ENCODE data around the gene COX5A. TPM values are rescaled to one million over a fixed set of nuclear protein-coding genes. Genes with fewer than 3 reads are reported as not detected.

The COX5A gene
- total and polyA plus RNA-seq, 2 of the 13 experiments (the other 11 are each of a cell fraction or from before 2014, with no cell fraction given), result 158 to 218 TPM

DNA sequence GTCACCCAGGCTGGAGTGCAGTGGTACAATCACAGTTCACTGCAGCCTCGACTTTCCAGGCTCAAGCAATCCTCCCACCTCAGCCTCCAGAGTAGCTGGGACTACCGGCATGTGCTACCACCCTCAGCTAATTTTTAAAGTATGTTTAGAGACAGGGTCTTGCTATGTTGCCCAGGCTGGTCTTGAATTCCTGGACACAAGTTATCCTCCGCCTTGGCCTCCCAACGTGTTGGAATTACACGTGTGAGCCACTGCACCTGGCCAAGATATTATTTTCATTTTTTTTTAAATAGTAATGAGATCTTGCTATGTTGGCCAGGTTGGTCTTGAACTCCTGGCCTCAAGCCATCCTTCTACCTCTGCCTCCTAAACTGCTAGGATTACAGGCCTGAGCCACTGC is 52.4 kb downstream of the COX5A start:
- in situ Hi-C loops (cut with HindIII; ENCODE audit: extremely low pct_ligation_motif_present, low pct_unique_long_range_greater_than_20kb), result no loop called here
- no peak for DNase-seq (ENCODE audit: low spot score)
- 59% methylated on average over 5 of the region's 5 CpGs for WGBS (ENCODE audit: low lambda C conversion rate)

More for the DNA sequence above, 52.4 kb downstream of the COX5A start:
- Histone ChIP-seq H2AFZ (ENCODE audit: low read length) (no peak overlapping the region), H3K27ac (ENCODE audit: extremely low read length, insufficient read depth, low read length) (no peak overlapping the region), H3K36me3 (replicated peaks in 1 of 2; ENCODE audit: control insufficient read depth in 1 of 2, insufficient read depth in 2 of 2, low read length in 2 of 2) (no peaks in the 10 kb centered on the region), H3K4me1 (ENCODE audit: insufficient read depth, low read length) (peaks cover 33% of the 10 kb centered on the region), H3K79me2 (ENCODE audit: insufficient read depth, low read length) (peaks cover 6% of the 10 kb centered on the region), H3K27me3 (ENCODE audit: control insufficient read depth in 1 of 2, insufficient read depth in 2 of 2, low read length in 2 of 2) (peaks cover 0 to 9% of the 10 kb centered on the region in 2 experiments; a peak in 1 of 5 replicates), H3K9me3 (ENCODE audit: low read length) (no peaks in the 10 kb centered on the region), H4K20me1 (ENCODE audit: insufficient read depth, low read length) (no peaks in the 10 kb centered on the region), H3K9ac (ENCODE audit: insufficient read depth, low read depth, low read length) (no peak overlapping the region), H3K4me2 (ENCODE audit: low read depth, low read length) (no peak overlapping the region), H3K4me3 (replicated peaks in 1 of 3; ENCODE audit: insufficient read depth in 1 of 3, low read depth in 2 of 3, low read length in 3 of 3) (no peak overlapping the region)
- BruUV-seq (replicated peaks), result no TSS peak
- CTCF ChIA-PET (ENCODE audit: low intra/inter-chr PET ratio, low total read pairs), result no interaction called here
- FAIRE-seq (no peak), ATAC-seq (no peak)
- POLR2A ChIA-PET, result no interaction called here
- intact Hi-C loops (cut with micrococcal nuclease; ENCODE audit: unreplicated experiment), result no loop called here
- TF ChIP-seq AKNA (CRISPR knock-in tag; IDR thresholded peaks at IDR 0.05; ENCODE audit: borderline replicate concordance) (no peak), ZNF121 (CRISPR knock-in tag; IDR thresholded peaks at IDR 0.05) (0 out of 2 replicates have a peak, but pooled peaks have one; percentile 15)

Measured in HepG2 (cell line).